ENCODE data around the gene OSBPL1A.

The OSBPL1A gene

DNA sequence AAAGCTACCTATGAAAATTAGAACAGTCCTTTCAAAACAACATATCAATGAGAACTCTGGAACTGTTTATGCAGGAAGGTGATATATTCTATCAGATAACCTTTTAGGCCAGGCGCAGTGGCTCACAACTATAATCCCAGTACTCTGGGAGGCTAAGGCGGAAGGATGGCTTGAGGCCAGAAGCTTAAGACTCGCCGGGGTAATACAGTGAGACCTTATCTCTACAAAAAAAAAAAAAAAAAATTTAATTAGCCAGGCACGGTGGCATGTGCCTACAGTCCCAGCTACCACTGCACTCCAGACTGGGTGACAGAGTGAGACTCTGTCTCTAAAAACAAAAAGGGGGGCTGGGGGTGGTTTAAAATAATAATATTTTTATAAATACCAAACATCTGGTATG is 77.9 kb downstream of the OSBPL1A start:
- Histone ChIP-seq H3K27me3 (ENCODE audit: control insufficient read depth, insufficient read depth, low read length) (no peaks in the 10 kb centered on the region), H3K4me1 (ENCODE audit: control insufficient read depth, insufficient read depth, low read length) (no peaks in the 10 kb centered on the region)

GRCh38 chr18:24317370-24317769 is 80.3 kb downstream of the OSBPL1A start:
- no peak overlapping the region for H3K9ac ChIP-seq (ENCODE audit: low read length)
- no peaks in the 10 kb centered on the region for H3K36me3 ChIP-seq (ENCODE audit: control insufficient read depth, insufficient read depth, low read length)
- H3K4me3 ChIP-seq (ENCODE audit: low read length) = no peak overlapping the region

More for the DNA sequence above, 77.9 kb downstream of the OSBPL1A start:
- Histone ChIP-seq H3K4me3 (ENCODE audit: low read length) (no peak overlapping the region), H3K9ac (ENCODE audit: low read length) (no peak overlapping the region), H3K27ac (ENCODE audit: low read depth, low read length) (no peak overlapping the region), H3K36me3 (ENCODE audit: control insufficient read depth, insufficient read depth, low read length) (no peaks in the 10 kb centered on the region)

GRCh38 chr18:24315170-24315569 is 82.5 kb downstream of the OSBPL1A start:
- Histone ChIP-seq H3K27me3 (ENCODE audit: control insufficient read depth, insufficient read depth, low read length) (no peaks in the 10 kb centered on the region), H3K4me3 (ENCODE audit: low read length) (no peak overlapping the region), H3K36me3 (ENCODE audit: control insufficient read depth, insufficient read depth, low read length) (no peaks in the 10 kb centered on the region), H3K9ac (ENCODE audit: low read length) (no peak overlapping the region), H3K4me1 (ENCODE audit: control insufficient read depth, insufficient read depth, low read length) (no peaks in the 10 kb centered on the region), H3K27ac (ENCODE audit: low read depth, low read length) (no peak overlapping the region)

More at GRCh38 chr18:24317370-24317769, 80.3 kb downstream of the OSBPL1A start:
- no peaks in the 10 kb centered on the region for H3K4me1 ChIP-seq (ENCODE audit: control insufficient read depth, insufficient read depth, low read length)
- H3K27ac ChIP-seq (ENCODE audit: low read depth, low read length) = no peak overlapping the region
- H3K27me3 ChIP-seq (ENCODE audit: control insufficient read depth, insufficient read depth, low read length) = no peaks in the 10 kb centered on the region

GRCh38 chr18:24306201-24306600 is 91.4 kb downstream of the OSBPL1A start:
- H3K4me3 ChIP-seq (ENCODE audit: low read length) = no peak overlapping the region
- no peaks in the 10 kb centered on the region for H3K4me1 ChIP-seq (ENCODE audit: control insufficient read depth, insufficient read depth, low read length)
- no peaks in the 10 kb centered on the region for H3K27me3 ChIP-seq (ENCODE audit: control insufficient read depth, insufficient read depth, low read length)
- H3K36me3 ChIP-seq (ENCODE audit: control insufficient read depth, insufficient read depth, low read length) = no peaks in the 10 kb centered on the region
- no peak overlapping the region for H3K9ac ChIP-seq (ENCODE audit: low read length)
- no peak overlapping the region for H3K27ac ChIP-seq (ENCODE audit: low read depth, low read length)

- Histone ChIP-seq H3K27ac (ENCODE audit: low read depth, low read length) (no peak overlapping the region), H3K4me1 (ENCODE audit: control insufficient read depth, insufficient read depth, low read length) (no peaks in the 10 kb centered on the region), H3K9ac (ENCODE audit: low read length) (no peak overlapping the region), H3K27me3 (ENCODE audit: control insufficient read depth, insufficient read depth, low read length) (no peaks in the 10 kb centered on the region), H3K36me3 (ENCODE audit: control insufficient read depth, insufficient read depth, low read length) (no peaks in the 10 kb centered on the region), H3K4me3 (ENCODE audit: low read length) (no peak overlapping the region)
These were observed 96.9 kb downstream of the OSBPL1A start for GRCh38 chr18:24300703-24301102.

GRCh38 chr18:24296276-24296675 is 101.3 kb downstream of the OSBPL1A start:
- Histone ChIP-seq H3K9ac (ENCODE audit: low read length) (no peak overlapping the region), H3K4me3 (ENCODE audit: low read length) (no peak overlapping the region), H3K27ac (ENCODE audit: low read depth, low read length) (no peak overlapping the region), H3K27me3 (ENCODE audit: control insufficient read depth, insufficient read depth, low read length) (no peaks in the 10 kb centered on the region), H3K36me3 (ENCODE audit: control insufficient read depth, insufficient read depth, low read length) (no peaks in the 10 kb centered on the region), H3K4me1 (ENCODE audit: control insufficient read depth, insufficient read depth, low read length) (no peaks in the 10 kb centered on the region)

DNA sequence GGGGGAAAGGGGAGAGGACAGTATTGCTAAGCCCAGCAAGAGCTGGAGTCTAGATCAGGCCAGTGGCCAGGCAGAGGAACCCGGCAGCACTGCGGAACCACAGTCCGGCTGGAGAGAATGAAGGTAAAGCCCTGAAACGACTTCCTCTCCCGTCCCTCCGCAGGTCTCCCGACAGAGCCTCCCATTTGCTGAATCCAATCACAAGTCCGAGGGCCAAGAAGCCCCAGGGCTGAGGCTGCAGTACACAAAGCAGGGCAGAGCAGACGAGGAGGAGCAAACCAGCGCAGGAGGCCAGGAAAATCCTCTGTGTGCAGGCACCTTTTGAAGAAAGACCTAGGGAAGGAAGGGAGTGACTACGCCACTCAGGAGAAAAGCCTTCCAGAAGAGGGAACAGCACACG is 104.4 kb downstream of the OSBPL1A start:
- H3K27ac ChIP-seq (ENCODE audit: low read depth, low read length) = no peak overlapping the region
- H3K27me3 ChIP-seq (ENCODE audit: control insufficient read depth, insufficient read depth, low read length) = no peaks in the 10 kb centered on the region
- H3K4me3 ChIP-seq (ENCODE audit: low read length) = no peak overlapping the region
- no peak overlapping the region for H3K9ac ChIP-seq (ENCODE audit: low read length)
- H3K4me1 ChIP-seq (ENCODE audit: control insufficient read depth, insufficient read depth, low read length) = no peaks in the 10 kb centered on the region
- no peaks in the 10 kb centered on the region for H3K36me3 ChIP-seq (ENCODE audit: control insufficient read depth, insufficient read depth, low read length)

DNA sequence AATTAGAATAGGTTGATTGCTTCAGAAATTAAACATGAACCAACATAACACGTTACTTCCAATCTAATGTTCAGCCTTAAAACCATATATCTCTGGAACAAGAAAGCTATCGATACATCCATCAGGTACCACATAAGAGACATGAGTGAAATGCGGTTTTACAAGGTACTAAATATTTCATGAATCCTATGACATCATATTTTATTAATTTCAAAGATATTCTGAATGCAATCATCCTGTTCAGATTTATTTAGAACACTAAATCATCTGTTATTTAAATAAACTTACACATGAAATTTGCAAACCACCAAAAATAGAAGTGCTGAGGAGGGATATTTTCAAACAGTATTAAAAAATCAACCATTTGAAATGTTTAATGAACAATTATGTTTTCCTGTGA is 119.0 kb downstream of the OSBPL1A start:
- no peaks in the 10 kb centered on the region for H3K4me1 ChIP-seq (ENCODE audit: control insufficient read depth, insufficient read depth, low read length)
- H3K36me3 ChIP-seq (ENCODE audit: control insufficient read depth, insufficient read depth, low read length) = no peaks in the 10 kb centered on the region
- H3K27me3 ChIP-seq (ENCODE audit: control insufficient read depth, insufficient read depth, low read length) = no peaks in the 10 kb centered on the region
- no peak overlapping the region for H3K4me3 ChIP-seq (ENCODE audit: low read length)
- H3K9ac ChIP-seq (ENCODE audit: low read length) = no peak overlapping the region
- H3K27ac ChIP-seq (ENCODE audit: low read depth, low read length) = no peak overlapping the region

GRCh38 chr18:24277516-24278195 is 120.0 kb downstream of the OSBPL1A start:
- Histone ChIP-seq H3K27me3 (ENCODE audit: control insufficient read depth, insufficient read depth, low read length) (no peaks in the 10 kb centered on the region), H3K9ac (ENCODE audit: low read length) (no peak overlapping the region), H3K36me3 (ENCODE audit: control insufficient read depth, insufficient read depth, low read length) (no peaks in the 10 kb centered on the region), H3K4me3 (ENCODE audit: low read length) (no peak overlapping the region), H3K4me1 (ENCODE audit: control insufficient read depth, insufficient read depth, low read length) (no peaks in the 10 kb centered on the region), H3K27ac (ENCODE audit: low read depth, low read length) (no peak overlapping the region)

DNA sequence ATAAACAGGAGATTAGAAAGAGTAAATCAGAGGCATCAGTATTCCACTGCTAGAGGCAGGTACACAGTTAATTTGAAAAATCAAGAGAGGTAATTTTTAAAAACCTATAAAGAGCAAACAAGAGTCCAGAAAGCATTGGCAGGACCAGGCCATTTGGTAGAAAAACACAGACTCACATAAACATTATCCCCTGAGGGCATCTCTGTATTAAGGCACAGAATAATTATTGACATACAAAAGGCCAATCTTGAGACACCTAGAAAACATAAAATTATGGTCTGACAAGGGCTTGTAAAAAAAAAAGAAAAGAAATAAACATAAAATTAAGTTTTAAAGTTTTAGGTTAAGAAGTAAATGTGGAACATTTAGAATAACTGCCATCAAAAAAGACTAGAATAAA is 120.6 kb downstream of the OSBPL1A start:
- peaks cover 4% of the 10 kb centered on the region for H3K4me1 ChIP-seq (ENCODE audit: control insufficient read depth, insufficient read depth, low read length)
- H3K27ac ChIP-seq (ENCODE audit: low read depth, low read length) = no peak overlapping the region
- H3K4me3 ChIP-seq (ENCODE audit: low read length) = no peak overlapping the region

GRCh38 chr18:24274837-24275236 is 122.8 kb downstream of the OSBPL1A start:
- no peak overlapping the region for H3K27ac ChIP-seq (ENCODE audit: low read depth, low read length)
- no peak overlapping the region for H3K9ac ChIP-seq (ENCODE audit: low read length)
- H3K27me3 ChIP-seq (ENCODE audit: control insufficient read depth, insufficient read depth, low read length) = no peaks in the 10 kb centered on the region
- H3K4me1 ChIP-seq (ENCODE audit: control insufficient read depth, insufficient read depth, low read length) = peaks cover 4% of the 10 kb centered on the region
- no peaks in the 10 kb centered on the region for H3K36me3 ChIP-seq (ENCODE audit: control insufficient read depth, insufficient read depth, low read length)
- H3K4me3 ChIP-seq (ENCODE audit: low read length) = no peak overlapping the region

More for the DNA sequence above, 120.6 kb downstream of the OSBPL1A start:
- no peaks in the 10 kb centered on the region for H3K27me3 ChIP-seq (ENCODE audit: control insufficient read depth, insufficient read depth, low read length)
- no peaks in the 10 kb centered on the region for H3K36me3 ChIP-seq (ENCODE audit: control insufficient read depth, insufficient read depth, low read length)
- H3K9ac ChIP-seq (ENCODE audit: low read length) = no peak overlapping the region

- no peaks in the 10 kb centered on the region for H3K27me3 ChIP-seq (ENCODE audit: control insufficient read depth, insufficient read depth, low read length)
- peaks cover 4% of the 10 kb centered on the region for H3K4me1 ChIP-seq (ENCODE audit: control insufficient read depth, insufficient read depth, low read length)
- no peaks in the 10 kb centered on the region for H3K36me3 ChIP-seq (ENCODE audit: control insufficient read depth, insufficient read depth, low read length)
- H3K4me3 ChIP-seq (ENCODE audit: low read length) = no peak overlapping the region
- H3K9ac ChIP-seq (ENCODE audit: low read length) = no peak overlapping the region
- no peak overlapping the region for H3K27ac ChIP-seq (ENCODE audit: low read depth, low read length)
These were observed 124.0 kb downstream of the OSBPL1A start for GRCh38 chr18:24273596-24273995.

DNA sequence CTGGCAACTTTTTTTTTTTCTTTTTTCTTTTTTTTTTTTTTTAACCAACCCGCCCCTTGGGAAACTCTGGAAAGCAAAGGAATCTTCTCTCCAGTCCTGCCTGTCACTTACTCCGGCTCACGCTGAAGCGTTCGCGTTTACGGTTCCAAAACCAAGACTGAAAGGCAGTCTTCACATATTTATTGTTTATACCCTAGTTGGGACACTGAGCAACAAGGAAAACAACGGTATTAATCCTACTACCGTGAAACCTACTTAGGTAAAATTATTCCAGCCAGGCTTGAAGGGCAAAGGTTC is 125.4 kb downstream of the OSBPL1A start:
- Histone ChIP-seq H3K36me3 (ENCODE audit: control insufficient read depth, insufficient read depth, low read length) (no peaks in the 10 kb centered on the region), H3K27me3 (ENCODE audit: control insufficient read depth, insufficient read depth, low read length) (no peaks in the 10 kb centered on the region), H3K4me3 (ENCODE audit: low read length) (peak overlapping the region; percentile 68), H3K9ac (ENCODE audit: low read length) (peak overlapping the region; percentile 41), H3K27ac (ENCODE audit: low read depth, low read length) (peak overlapping the region; percentile 87), H3K4me1 (ENCODE audit: control insufficient read depth, insufficient read depth, low read length) (peaks cover 4% of the 10 kb centered on the region)
